ENCODE results near the gene DGUOK.
"Not testable (repeated sequence)": the region's sequence is repeated elsewhere in the genome, so short reads cannot be mapped to it uniquely, and the experiment has no call there.

Gene DGUOK

DNA sequence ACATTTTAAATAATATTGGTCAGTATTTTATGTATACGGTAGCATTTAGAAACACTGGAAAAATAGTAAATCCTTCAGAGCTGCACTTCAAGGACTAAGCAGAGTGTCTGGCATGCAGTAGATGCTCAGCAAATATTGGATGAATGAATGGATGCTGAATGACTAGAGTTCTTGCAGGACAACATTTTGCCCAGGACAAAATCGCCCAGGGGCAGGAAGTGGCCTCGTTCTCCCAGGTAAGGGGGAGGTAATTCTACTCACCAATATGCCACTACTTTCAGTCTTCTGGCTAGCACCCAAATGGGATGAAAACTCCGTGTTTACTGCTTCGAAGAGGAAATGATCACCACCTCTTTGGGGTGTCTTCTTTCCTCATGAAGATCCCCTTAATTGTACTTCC lies 4.0 kb upstream of the DGUOK start:
- no peak for DNase-seq

DNA sequence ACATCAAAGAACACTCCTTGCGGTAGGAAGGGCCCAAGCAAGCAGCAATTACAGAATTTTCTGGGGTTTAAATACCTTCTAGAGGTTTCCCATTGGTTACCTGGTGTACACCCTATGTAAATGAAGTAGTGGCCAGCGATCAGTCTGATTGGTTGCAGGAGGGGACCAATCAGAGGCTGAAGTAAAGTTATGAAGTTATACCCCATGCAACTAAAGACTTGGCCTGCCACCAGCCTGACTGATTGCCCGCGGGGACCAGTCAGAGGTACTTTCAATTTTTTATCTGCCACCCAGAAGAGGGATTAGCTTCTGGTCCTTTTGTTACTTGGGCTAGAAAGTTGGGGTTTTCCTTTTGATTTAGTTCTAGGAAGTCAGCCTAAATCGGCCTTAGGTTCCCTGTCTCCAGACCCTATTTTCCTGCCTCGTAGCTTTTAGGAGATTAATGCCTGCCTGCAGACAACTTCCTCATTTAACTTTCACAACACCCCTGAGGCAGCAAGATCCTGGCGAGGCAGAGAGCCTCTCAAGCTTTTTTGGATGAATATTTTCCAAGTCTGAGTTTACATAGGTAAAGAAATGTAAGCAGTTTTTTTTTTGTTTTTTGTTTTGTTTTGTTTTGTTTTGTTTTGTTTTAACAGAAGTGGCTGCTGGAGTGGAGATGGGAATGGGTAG lies 1.5 kb upstream of the DGUOK start:
- DNase-seq = no peak

DNA sequence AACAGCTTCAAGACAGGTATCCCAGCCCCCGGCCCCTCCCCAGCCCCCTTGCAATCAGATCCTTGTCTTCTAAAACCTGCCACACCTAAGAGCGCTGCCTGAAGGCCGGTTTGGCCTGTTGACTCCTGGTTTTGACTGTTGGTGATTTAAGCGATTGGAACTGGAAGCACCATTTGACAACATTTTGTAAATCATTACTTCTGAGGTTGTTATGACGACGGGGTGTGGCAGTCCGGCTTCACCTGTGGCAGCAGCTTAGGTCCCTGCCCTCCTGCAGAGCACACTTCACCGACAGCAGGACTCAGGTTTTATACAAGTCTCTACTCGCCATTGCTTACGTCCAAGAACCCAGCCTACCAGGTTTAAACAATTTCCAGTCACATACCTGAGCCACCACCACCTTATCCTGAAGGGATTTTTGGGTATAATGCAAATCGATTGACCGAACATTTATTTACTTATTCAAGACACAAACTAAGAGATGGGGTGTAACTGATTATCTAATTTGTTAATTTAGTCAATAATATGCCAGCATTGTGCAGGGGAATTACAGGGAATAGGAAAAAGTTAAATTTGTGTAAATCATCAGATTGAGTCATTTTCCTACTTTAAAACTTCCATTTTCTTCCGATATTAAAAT lies 707 bp upstream of the DGUOK start:
- no peak for DNase-seq

DNA sequence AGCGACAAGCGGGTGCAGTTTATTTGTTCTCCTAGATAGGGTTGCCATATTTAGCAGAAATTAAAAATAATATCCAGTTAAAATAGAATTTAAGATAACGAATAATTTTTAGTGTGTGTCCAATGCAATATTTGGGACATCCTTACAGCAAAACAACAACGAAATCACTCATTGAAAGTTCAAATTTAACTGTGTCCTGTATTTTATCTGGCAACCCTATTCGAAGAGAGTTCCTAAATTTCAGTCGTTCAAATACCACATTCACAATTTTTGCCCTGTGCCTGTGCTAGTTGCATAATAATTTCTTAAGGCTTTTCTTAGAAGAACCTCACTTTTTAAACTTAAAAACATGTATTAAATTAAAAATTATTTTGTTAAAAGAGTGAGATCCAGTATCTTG lies 664 bp downstream of the DGUOK start:
- DNase-seq = no peak

DNA sequence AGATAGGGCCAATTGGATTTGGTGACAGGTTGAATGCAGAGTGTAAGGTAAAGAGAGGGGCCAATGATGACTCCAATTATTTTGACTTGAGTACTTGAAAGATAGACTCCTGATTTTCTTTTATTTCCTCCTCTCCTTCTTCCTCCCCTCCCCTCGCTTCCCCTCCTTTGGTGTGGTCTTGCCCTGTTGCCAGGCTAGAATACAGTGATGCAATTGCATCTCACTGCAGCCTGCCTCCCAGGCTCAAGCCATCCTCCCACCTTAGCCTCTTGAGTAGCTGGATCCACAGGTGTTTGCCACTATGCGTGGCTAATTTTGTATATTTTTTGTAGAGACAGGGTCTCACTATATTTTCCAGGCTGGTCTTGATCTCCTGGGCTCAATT lies 2.3 kb downstream of the DGUOK start:
- DNase-seq = no peak

DNA sequence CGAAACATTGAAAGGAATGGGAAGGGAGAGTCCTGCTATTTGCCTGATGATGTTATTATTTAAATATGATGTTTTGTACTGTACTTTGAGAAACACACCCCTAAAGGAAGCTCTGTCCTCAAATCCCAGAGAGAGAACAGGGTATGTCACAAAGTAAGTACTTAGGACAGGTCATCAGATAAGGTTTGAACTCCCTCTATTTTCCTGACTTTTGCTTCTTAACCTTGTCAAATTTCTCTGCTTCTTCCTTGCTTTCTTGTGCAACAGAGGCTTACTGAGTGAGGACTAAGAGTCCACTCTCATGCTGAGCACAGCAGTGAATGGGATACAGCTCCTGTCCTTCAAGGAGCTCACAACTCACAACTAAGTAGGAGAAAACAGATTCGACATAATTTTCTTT lies 3.7 kb downstream of the DGUOK start:
- no peak for DNase-seq

DNA sequence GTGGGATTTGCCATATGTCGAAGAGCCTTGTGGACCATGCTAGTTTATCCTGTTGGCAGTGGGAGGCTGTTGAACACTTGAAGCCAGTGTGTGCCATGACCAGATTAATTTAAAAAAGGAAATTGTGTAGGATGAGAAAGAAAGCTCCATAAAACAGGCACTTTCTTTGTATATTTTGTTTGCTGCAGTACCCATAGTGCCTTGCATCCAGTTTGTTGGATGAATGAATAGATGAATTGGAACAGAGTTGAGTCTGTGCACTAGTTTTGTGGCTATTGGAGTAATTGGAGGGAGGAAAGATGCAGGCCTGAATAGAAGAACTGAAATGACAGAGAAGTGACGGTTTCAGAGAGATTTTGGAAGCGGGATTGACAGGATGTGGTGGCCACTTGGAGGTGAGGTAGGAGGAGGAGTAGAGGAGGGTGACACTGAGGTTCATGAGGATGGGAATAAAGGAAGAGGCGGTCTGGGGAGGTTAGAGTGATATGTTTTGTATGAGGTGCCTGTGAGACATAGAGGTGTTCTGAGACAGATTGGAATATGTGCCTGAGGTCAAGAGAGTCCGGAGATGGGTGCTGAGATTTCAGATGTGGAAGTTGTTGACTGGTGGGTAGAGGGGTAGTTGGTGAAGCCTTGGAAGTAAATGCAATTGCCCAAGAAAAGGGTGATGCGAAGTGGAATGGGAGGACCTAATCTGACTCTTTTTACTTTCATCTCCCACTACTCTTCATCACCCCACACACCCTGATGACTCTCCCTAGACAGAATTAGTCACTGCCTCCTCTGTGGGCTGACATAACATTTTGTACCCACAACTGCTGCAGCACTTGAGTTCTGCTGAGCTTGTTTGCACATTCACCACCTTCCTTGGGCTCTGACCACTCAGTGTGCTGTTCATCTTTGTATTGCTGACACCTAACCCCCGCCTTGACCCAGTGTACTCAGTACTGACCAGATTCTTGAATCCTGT lies 5.1 kb downstream of the DGUOK start:
- DNase-seq = no peak

DNA sequence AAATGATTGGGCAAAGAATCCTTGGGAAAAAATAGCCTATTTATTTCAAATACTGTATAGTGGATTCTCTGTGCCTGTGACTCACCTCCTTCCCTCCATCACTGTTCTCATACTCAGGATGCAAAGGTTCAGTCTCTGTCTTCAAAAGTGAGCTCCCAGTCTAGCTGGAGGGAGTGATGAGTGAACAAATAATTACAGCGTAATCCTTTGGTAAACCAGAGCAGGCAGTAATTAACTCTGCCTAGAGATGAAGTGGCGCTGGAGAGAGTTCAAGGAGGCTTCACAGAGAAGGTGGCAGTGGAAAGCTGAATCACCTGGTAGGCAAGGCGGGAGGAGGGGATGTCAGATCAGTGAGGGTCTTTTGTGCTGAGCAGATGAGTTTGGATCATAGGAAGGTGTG lies 6.5 kb downstream of the DGUOK start:
- DNase-seq = peak; percentile 8 to 66

DNA sequence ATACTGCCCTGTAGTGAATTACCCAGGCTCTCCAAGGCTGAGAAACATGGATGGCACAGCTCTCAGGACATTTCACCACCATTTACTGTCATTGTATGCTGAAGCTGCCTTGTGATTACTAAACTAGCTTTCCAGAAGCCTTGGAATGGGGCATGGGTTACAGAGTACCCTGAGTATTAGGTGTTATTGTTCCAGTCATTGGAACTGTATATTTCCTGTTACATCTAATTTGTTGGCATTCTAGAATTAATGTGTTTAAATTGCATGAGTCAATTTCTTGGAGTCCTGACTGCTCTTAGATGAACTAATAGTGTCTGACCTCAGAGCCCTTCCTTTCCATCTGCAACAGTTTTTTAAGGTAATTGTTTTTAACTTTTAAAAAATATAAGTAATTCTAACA lies 9.0 kb downstream of the DGUOK start:
- no peak for DNase-seq

DNA sequence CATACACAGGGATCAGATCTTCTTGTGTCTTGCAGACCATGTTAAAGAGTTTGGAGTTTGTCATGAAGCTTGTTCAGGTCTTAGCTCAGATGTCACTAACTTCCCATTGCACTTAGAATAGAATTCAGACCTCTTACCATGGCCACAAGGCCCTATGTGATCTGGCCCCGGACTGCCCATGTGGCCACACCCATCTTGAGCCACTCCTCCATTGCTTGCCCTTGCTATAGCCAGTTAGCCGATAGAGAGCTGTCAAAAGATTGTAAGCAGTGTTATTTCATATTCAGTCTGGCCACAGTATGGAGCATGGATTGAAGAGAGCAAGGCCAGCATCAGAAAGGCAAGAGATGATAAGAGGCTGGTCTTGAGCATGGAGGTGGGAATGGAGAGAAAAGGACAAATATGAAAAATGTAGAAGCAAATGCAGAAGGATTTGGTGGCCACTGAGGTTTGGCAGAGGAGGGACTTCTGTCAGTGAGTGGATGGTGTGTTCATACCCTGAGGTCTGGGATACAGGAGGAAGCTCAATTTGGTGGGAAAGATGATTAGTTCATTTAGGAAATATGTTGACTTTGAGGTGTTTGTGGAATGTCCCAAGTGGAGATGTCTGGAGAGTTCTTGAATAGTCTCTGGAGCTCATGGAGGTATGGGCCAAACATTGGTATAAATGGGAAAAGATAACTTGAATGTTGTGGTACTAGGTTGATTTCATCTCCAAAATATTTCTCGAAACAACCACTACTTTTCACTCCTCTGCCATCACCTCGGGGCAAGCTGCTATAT lies 10.6 kb downstream of the DGUOK start:
- DNase-seq = no peak

DNA sequence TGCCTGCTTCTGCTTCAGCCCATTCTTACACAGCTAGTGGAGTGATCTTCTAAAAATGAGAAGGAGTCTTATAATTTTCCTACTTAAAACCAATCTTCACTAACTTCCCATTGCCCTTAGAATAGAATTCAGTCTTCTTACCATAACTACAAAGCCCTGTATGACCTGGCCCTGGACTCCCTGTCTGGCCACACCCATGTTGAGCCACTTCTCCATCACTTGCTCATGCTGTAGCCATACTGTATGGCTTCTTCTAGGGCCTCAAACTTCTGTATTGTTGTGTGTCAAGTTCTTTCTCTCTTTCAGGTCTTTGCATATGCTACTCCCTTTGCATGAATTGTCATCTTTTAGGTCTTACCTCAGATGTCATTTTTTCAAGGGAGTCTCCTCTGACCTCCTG lies 11.2 kb downstream of the DGUOK start:
- no peak for DNase-seq

DNA sequence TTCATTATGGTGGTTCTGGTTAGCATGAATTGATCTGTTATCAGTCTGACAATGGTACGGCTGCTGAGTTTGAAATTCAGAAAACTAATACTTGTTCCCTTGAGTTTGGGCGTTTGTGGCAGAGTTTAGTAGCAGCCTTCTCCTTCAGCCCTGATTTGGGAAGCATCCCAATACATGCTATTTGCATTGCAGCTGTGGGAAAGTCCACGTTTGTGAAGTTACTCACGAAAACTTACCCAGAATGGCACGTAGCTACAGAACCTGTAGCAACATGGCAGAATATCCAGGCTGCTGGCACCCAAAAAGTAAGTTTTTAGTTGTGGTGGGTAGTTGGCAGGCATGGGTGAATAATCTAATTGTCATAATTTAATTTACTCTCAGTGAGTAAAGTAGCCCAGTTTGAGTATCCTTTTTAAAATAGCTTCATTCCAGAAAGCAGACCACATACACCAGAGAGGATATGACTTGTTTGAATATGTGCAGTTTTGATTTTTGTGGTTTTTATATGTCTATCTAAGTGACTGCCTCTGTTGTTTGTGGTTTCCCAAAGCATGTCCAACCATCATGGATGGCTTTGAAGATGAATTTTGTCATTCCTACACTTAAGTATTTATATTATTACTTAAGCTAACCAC lies 12.2 kb downstream of the DGUOK start:
- DNase-seq = no peak

DNA sequence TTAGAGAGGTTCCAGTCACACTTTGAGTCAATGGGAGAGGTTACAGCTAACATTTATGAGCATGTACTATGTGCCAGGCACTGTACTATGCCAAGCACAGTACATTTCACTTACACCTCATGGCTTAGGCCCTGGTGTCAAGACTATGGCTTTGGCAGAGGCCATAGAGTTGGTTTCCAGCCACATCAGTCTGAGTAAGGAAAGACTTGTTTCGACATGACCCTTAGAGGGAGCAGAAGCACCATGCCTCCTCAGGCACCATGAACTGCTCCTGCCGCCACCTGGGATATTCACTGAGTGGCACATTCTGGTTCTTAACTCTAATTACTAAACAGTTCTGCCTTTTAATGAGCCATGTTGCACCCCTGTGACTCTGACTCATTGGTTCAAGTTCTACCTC lies 12.7 kb downstream of the DGUOK start:
- DNase-seq = no peak

DNA sequence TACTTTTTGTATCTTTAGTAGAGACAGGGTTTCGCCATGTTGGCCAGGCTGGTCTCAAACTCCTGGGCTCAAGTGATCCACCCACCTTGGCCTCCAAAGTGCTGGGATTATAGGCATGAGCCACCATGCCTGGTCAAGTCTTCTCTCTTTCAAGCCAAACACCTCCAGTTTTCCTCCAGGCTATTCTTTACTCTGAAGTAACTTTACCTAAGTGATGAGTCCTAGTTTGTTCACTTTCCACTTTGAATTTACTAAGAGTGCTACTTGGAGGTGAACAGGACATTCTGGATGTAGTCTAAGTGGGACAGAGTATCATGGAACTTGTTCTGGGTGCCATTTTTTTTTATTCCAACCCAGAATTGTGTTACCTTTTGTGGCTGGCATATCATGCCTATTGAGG lies 13.4 kb downstream of the DGUOK start:
- DNase-seq = not testable (repeated sequence)

DNA sequence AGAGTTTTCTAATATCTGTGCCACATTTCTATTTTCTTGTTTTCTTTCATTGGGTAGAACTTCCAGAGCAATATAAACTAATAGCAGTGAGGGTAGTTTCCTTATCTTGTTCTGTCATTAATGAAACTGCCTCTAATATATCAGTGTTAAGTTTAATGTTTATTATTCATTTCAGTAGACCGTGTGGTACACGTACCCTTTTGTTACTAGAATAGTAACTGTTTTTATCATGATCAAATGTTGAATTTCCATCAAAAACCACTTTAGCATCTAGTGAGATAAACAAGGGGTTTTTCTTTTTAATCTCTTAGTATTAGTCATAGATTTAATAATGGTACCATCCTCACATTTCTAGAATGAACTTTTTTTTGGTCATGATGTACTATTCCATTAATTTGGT lies 16.0 kb downstream of the DGUOK start:
- DNase-seq = no peak

DNA sequence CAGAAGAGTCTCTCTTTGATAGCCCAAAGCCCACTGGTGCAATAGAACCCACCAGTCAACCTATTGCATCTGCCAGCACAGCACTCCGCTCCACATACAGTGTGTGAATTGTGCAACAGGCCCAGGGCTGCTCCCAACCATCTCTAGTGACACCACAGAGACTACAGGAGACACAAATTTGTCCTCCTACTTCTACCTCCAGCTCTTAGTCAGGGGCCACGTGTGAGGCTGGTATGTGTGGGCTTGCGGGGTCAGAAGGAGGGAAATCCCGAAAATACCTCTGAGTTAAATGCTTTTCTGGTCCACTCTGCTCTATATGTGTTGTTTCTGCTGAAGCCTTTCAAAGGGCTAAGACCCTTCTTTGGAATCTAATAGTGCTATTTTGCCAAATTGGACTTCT lies 18.0 kb downstream of the DGUOK start:
- no peak for DNase-seq

DNA sequence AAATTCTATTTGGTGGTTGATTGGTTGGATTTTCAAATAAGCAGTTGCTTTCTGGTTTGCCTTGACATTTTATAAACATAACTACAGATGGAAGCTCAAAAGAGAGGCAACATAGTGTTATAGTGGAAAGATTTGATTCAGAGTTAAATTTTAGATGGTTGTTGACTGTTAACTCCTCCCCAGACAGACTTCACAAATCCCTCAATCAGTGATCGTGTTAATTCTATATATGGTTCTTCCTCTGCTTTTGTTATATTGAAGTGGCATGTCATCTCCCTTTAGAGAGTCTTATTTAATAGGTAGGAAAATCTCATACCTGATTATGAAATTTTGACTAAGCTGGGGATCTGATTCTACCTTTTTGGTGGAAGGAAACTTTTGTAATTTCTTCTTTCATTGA lies 19.5 kb downstream of the DGUOK start:
- DNase-seq = no peak

DNA sequence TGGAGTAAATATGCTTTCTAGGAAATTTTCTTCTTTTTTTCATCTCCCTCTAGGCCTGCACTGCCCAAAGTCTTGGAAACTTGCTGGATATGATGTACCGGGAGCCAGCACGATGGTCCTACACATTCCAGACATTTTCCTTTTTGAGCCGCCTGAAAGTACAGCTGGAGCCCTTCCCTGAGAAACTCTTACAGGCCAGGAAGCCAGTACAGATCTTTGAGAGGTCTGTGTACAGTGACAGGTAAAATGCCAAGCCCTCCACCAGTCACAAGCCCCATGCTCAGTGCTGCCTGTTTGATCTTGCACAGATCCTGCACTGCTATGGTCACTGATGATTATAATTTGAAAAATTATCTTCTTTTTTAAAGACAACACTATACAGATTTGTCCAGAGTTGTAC lies 20.0 kb downstream of the DGUOK start:
- DNase-seq = no peak

DNA sequence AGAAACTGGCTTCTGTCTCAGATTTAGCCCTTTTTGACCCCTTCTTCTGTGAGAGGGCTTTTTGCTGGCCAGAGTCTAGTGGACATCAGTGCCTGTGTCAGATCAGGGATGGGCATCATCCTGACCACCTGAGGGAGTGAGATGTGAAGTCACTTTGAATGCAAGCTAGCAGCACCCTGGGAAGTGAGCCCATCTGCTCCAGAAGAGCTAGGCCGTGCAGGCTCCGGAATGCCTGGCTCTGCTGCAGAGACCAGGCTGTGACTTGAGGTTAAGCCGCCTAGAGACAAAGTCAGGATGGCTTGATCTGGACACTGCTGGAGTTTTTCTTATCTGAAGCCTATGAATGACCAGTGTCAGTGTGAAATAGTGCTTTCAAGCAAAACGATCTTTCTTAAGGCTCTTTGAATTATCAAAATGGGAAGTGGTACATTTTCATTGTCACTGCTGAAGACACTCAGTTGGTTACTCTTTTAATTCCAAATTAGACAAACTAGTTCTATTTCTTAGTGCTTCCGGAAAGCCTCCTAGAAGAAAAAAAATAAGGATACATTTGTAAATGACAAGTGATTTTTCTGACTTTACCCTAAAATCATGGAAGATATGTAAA lies 20.8 kb downstream of the DGUOK start:
- no peak for DNase-seq

DNA sequence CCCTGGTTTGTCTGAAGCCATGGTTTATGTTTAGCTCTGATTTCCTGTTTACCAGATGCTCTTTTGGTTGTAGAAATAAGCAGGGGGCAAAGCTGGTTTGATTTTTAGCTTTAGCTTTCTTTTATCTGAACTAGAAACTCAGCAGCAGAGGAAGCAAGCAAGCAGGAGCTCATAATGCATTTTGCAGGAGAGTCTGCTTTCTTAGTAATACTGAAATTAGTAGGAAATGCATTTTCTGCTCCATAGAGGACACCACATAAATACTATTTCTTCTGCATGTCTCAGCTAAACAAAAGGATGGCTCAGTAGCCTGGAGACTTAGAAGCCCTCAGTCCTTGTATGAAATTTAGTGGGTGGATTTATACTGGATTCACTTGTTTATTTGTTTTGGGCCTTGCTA lies 23.1 kb downstream of the DGUOK start:
- DNase-seq = no peak

DNA sequence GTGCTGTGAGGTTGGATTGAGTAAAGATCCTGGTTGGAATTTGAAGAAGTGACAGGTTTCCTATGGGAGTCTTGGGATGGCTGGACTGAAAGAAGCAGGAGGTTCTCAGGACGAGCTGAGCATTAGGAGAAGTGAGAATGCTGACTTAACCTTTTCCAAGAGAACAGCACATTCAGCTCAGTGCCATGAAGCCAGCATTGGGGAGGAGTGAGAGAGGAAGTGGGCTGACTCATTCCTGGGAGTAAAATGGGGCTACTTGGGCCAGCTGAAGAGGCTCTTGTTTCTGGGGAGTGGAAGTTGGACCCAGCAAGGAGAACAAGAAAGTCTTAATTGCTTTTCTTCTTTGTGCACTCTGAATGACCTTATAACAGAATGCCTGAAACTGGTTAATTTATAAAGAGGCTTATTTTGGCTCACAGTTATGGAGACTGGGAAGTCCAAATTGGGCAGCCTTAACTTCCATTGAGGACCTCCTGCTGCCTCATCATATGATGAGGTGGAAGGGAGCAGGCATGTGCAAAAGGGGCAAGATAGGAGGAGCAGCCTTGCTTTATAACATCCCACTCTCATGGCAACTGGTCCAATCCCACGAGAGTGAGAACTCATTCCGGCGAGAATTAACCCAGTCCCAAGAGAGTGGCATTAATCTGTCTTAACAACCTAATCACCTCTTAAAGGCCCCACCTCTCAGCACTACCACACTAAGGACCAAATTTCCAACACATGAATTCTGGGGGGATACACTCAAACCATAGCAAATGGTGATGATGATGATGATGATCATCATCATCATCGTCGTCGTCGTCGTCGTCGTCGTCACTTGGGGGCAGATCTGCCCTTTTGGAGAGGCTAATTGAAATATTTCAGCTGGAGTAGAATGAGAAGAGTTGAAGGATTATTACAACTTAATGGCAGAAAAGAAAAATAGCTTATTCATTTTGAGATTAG lies 26.1 kb downstream of the DGUOK start:
- DNase-seq = no peak

All from NCI-H2081 (cell line).